ENCODE measurements around the gene HJURP.

The HJURP gene

DNA sequence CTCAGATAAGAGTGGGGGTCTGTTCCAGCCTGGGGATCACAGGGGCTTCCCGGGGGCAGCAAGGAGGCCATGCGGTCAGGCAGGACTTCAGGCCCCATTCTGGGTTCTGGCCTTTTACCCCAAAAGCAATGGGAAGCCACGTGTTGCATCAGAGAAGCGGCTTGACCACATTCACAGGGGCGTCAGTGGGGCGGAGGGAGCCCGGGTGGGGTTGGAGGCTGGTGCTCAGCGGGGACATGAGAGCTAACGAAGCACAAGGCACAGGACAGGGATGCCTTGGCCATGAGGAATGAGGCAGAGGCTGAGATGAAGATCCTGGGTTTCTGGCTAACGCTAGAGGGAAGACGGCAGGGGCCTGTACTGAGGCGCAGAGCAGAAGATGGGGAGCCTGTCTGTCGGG, 6.1 kb downstream of the HJURP start:
- DNase-seq: no peak

DNA sequence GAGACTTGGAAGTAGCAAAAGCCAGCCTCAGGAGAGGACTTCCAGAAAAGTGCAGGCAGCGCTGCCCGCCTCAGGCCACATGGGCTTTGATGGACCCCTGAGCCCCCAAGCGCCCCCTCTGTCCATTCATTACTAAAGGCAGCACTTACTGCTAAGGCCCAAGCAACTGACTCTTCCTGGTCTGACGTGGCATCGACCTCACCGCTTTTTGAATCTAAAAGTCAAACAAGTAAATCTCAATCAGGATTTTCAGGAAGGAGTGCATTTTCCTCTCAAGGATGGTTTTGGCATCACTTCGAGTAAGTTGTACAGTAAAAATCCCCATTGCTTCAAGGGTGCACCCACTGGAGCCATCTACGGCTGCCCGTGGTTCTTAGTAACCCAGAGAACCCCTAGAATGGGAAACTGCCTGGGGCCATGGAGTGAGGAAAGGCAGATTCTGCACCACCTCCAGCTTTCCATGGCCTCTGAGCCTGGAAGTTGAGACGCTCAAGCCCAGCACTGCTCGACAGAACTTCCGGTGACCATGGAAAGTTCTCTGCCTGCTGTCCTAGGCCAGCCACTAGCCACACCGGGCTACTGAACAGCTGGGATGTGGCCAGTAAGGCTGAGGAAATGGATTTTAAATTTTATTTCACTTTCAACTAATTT, 7.0 kb downstream of the HJURP start:
- no peak for DNase-seq

DNA sequence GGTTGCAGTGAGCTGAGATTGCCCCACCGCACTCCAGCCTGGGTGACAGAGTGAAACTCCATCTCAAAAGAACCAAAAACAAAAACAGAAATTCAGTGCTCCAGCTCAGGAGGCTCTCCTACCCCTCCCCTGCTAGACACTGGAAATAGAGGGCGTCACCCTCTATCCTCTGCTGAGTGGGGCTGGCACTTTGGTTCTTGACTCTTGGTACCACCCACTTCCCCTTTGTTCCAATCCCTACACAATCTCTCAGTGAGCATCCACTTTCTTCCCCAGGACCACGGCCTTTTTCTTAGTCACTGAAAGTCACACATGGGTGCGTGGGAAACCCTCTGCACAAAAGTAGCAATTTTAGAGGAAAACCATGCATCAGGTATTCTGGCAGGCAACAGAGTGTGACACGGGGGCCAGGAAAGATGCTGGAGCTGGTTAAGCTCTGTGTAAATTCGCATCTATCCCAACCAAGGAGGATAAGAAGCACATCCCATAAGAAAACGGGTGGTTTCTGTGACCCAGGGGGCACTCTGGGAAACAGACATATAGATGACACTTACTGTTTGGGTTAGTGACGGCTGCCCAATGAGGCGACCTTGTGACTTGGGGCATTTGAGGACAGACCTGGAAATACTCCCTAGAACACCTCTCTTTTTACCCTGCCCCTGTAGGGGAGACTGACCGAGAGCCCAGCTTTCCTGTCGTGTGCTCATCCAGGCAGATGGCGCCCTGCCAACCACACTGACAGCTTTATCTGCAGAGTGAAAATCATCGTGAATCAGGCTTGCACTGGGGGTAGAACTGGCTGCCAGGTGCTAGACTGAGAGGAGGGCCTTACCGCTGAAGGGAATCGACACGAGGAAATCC, 7.7 kb downstream of the HJURP start:
- DNase-seq: no peak

DNA sequence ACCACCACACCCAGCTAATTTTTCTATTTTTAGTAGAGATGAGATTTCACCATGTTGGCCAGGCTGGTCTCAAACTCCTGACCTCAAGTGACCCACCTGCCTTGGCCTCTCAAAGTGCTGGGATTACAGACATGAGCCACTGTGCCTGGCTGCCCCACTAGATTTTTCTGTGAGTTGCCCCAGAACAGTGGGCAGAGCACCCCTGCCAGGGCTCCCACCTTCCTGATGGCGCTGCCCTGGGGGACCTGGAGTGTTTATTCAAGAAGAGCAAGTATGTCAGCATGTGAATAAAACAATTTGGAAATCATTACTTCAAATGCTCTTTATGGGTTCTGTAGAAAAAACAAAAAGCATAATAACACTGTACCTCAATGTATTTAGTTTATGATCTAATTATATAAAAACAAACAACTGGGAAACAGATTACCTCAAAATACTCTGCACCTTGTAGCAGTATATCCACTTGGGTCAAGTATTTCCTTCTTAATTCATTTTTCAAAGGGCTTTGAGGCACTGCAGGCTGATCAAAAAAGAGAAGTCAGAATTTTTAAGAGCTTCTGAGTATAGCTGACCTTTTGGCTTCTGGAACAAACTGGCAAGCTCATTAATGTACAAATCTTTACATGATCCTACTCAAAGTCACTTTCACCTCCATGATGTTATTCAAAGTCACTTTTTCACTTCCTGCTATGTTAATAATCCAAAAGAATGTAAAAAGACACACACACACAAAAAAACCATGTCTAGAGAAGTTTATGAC, 8.9 kb downstream of the HJURP start:
- no peak for DNase-seq

DNA sequence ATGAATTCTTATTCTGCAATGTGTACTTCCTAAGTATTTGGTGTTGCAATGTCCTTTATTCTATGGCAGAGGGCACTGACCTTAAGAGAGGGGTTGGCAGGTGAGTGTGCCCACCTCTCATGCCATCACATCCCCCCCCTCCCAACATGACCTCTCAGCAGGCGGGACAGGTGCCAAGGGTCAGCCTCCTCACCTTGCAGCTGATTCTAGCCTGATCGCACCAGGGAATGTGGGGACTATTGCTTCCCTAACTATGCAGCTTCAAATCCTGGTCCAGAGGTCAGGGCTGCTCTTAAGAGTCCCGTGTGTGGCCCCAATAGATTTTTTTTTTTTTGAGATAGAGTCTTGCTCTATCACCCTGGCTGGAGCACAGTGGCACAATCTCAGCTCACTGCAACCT, 9.5 kb downstream of the HJURP start:
- DNase-seq: no peak

DNA sequence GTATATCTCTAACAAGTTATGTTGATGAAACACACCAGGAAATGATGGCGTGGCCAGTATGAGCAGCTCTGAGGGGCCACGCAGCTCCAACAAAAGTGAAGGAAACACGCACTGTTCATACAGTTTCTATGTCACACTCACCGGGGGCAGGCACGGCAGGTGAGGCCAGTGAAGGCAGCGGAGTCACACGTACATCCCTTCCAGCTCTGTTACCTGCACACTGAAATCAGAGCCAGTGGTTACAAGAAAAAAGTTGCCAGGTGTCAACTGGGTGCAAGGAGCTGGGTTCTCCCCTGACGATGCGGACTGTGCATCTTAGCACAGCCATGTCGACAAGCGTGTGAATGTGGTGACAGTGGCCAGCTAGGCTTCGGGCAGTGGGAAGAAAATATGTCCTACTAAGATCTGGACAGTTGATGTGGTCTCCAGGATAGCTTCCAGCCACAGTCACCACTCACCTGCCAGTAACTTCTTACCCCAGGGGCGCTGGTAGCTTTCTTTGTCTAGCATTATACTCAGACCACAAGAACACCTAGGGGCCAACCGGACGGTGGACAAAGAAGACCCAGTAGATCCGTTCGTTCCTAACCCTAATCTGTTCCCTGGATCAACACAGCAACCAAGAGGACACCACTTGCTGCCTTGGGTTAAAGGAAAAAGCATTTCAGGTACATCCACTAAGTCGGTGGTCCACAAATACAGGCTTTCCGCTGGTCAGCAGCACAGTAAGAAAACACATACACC, 10.1 kb downstream of the HJURP start:
- DNase-seq: no peak

DNA sequence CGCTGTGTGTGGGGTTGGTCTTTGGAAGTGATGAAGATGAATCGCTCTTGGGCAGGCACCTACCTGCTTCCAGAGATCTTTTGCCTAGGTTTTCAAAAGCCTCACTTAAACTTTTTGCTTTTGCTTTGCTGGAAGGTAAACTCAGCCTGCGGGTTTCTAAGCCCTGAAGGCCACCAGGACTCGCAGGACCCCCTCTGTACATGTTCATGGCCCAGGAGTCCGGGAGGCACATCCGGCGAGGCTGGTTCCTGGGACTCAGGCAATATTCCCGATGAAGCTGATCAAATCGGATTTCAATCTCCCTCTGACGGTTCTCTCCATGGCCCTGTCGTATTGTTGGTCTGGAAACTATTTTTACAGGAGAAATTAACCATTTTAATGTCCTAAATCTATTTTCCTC, 13.2 kb downstream of the HJURP start:
- DNase-seq: no peak

DNA sequence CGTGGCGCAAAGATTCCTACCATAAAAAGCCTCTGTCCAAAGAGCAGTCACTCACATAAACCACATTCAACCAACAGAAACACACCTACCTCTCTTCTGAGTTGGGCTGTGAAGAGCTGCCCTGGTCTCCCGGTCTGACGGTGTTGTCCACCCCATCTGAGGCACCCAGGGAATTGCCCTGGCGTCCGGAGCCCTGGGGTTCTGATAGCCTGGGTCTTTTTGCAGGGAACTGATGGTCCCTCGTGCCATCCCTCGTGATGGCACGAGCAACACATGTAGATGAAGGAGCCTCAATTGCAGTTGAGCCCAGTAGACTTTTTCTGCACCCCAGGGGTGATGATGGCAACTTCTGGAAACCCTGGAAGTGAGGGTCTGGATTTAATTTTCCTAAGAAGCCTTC, 13.8 kb downstream of the HJURP start:
- DNase-seq: no peak

DNA sequence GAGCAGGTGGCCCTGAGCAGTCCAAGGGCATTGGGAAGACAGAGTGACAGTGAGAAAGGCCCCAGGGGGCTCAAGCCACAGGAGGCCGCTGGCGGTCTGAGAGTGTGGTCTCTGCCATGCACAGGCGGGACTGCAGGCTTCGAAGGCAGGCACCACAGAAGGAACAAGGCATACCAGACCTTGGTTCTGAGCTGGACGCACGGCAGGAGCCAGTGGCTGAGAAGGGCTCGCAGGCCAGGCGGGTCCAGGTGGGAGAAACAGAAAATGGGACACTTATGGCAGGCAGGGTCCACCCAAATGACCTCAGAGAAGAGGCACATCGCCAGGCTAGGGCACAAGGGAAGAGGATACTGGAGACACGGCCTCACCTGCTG, 14.9 kb downstream of the HJURP start:
- no peak for DNase-seq

DNA sequence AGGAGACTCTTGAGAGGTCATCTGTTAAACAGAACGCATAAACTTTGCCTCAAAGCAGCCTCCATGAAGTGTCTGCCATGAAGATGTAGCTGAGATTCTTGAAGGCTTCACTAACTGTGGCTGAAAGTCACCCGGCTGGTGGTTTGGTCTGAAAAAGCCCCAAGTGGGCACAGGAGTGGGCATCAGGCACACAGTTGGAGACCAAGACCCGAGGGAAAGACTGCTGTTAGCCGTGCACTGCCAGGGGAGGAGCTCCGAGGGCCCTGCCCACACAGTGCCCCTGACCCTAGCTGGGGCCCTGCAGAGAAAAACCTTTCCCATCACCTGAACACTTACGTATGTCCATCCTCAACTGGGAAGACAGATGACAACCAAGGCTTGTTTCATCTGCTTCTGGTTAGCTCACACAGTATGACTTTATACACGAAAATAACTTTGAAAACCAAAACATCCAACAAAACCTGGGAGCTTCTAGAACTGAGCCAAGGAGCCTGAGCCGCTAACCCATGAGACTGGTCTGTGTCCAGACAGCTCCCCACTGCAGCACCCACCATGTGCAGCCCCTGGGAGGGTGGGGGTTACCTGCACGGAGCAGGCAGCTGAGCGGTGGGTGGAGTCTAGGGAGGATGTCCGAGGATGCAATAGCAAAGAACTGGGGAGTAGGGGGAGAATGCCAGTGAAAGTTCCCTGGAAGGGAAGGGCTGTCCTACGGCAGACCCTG, 15.4 kb downstream of the HJURP start:
- DNase-seq: no peak

DNA sequence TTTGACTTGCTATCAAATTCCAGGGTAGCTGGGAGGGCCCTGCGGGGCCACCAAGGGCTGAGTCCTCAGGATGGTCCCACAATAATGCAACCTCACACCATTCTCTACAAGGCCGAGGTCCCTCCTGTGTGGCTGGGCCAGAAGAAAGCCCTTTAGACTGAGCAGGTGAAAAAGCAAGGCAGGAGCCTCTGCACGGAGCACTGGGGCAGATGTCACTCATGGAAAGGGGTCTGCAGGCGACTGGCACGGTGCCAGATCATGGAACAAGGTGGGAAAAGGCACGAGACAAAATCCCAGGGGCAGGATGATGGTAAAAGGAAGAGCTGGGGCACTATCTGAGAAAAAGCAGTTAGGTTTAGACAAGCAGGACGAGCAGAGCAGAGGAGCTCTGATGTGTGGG, 16.1 kb downstream of the HJURP start:
- no peak for DNase-seq

DNA sequence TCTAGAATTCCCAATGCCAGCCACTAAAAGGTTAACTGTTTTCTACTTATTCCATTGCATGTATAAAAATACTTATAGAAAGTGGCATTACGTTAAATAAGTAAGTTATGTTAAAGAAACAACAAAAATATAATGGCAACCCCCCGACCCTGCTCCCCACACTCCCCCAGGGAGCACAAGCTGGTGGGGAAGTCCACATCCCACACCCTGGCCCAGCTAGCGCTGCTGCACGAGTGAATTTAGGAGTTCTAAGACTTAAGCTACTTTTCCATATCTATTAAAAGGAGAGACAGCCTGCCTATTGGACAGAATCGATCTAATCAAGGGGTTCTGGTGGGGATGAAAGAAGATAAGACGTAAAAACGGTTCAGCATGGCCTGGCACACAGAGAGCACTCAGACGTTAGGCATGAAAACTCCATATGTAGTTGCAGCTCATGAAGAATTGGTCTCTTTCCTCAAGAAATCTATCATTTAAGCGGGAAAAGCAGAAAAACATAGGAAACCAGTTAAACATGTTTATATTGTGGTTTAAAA, 16.6 kb downstream of the HJURP start:
- DNase-seq: no peak

DNA sequence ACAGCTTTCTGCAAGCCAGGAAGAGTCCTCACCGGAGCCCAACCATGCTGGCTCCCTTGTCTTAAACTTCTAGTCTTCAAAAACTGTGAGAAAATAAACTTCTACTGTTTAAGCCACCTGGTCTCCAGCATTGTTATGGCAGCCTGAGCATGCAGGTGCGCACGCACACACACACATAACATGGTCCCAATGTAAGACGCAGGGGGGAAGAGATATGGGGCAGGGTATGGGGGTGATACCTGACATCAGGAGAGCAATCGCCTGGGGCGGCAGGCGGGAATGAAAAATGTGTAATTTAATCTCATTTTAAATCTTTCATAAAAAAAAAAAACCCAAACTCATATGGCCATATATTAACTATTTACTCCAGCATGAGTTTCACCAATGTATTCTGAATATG, 18.0 kb downstream of the HJURP start:
- DNase-seq: no peak

DNA sequence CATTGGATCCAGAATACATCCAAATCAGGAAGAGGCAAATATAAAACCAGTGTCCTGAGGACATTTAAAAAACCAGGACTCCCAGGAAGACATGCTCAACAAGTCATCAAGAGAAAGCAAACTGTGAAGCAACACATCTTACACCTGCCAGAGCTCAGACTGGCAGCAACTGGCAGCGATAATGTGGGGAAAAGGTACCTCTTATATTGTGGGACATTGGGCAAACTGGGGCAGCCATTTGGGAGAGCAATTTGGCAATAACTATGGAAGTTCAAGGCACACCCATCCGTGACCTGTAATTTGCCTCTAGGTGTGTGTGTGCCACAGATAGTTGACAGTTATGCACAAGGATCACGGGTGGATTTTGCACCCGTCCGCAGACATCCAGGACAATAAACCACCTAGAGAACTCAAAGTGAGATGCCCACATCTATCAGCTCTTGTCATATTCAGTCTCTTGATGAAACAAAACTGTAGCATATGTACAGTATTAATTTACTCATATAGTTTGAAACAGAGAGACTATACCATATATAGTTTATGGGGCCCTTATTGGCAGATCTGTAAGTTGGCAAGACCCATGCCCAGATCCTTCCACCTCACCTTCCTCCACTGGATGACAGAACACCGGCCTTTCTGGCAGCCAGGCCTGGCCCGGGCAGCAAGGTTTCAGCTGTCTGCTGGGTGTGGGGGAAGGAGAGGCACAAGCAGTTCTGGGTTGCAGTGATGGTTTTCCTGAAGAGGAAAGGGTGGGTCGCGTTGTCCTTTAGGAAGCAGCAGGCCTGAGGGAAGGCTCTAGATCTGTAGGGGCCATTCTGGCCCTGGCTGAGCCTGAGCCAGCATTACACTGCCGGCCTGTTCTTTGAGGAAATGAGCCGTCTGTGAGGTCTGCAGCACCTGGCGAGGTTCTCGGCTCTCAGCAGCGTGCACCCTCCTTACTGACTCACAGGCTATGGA, 18.8 kb downstream of the HJURP start:
- no peak for DNase-seq

DNA sequence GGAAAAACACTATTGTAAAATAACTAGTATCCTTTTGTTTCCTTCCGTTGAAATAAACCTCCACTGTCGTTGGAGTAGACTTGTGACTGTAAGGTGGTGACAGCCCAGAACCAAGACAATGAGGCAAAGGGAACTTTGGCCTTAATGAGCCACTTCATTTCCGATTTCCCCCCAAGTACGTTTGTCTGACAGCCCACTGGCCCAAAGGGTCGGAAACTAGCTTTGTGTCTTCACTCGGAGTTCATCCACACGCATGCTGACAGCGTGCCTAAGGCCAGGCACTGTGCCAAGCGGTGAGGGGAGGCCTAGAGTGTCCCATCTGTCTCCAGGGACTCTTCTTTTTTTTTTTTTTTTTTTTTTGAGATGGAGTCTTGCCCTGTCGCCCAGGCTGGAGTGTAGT, 21.0 kb downstream of the HJURP start:
- DNase-seq: no peak

DNA sequence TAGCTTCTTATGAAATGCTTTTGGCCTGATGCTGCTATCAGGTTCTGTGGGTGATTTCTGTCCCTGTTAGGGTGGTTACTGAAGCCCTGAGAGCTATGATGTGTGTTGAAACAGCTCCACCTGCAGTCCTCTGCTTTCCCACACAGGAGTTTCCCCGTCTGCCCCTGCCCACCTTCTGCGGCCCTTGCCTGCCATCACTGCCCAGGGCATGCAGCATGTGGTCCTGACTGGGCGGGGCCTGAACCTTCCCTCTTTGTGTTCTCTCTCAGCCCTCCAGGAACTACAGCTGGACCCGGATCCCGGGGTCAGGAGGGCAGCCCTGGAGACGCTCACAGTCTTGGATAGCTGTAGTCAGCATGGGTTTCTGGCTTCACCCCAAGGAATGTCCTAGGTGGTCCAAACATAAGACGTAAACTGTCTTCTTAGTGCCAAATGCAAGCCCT, 21.4 kb downstream of the HJURP start:
- DNase-seq: no peak

DNA sequence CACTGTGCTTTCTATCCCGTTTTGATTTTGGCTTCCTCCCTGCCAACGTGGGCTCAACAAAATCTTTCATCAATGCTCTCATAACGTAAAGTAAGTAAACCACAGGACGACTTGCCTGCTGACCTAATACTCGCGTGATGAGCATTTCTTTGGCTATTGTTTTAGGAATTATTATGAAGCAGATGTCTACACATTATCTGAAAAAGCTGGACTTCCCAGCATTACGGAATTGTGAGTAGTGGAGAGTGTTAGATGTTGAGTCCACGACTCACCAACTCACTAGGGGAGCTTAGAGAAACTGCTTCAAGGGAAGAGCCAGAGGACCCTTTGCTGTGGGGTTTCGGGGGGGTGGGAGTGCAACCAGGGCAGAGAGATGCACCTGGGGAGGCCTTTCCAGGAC, 21.9 kb downstream of the HJURP start:
- no peak for DNase-seq

DNA sequence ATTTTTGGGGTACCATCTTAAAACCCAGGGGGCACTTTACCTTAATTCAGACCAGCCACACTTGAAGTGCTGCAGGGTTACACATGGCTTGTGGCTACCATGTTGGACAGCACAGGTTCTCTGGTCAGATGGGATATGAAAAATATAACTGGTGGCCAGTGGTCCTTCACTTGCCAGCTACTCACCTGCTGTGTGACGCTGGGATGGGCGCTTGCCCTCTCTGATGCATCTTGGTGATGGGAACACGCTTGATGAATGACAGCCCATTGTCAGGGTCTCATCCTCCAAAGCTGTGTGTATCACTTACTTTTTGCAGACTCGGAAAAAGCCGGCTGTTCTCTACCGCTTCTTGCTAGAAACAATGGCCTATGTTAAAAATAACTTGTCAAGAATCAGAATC, 22.5 kb downstream of the HJURP start:
- no peak for DNase-seq

DNA sequence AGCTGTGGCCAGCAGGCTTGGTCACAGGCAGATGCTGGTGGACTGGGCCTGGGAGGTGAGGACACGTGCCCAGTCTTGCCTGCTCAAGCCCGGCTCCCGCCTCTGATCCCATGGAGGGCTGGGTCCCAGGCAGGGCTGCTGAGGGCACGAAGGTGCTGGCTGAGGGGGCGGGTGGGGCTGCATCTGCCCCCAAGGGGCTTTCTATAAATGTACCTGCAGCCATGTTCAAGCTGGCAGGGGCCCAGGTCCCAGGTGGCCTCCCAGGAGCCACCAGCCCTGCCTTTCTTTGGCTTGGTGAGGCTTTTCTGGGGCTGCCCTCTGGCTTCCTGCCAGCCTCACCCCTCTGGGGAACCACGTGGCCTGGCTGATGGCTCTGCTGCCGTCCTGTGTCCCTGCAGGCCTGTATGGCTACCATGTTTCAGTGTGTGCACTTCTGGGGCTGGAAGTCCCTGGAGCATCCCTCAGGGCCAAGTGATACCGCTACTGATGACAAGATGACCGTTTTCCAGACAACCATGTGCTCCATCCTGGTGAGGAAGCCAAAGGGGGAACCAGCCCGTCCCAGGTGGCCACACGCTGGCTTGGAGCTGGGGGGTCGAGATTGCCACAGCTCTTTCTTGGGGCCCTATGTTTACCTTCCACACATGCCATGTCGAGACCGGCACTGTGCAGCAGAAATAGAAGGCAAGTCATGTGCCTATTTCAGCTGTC, 23.2 kb downstream of the HJURP start:
- DNase-seq: no peak

DNA sequence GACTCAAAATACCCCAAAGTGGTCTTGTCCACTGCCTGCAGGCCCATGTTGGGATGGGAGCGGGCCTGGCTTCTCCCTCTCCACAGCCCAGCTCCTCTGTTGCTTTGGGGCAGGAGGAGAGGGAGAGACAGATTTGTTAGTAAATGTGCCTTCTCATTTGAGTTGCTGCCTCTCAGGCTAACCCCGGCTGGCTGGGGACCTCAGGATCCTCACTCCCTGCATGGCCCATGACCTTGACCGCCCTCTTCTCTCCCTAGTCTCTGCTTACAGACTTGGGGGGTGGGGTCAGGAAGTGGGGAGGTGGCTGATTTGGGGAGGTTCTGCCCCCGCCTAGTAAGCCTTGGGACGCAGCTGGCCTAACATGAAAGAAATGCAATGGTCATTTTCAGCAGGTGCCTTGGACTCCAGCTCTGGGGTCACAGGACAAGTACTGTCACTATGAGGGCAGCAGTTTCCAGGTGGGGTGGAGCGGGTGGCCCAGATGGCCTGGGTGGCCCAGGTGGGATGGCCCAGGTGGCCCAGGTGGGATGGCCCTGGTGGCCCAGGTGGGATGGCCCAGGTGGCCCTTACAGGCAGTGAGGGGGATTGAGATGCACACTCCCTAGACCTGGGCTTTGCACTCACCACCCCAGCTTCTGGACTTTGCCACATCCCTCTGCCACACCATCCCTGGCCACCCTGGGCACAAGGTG, 24.1 kb downstream of the HJURP start:
- no peak for DNase-seq

Measured in CD4-positive, alpha-beta T cell treated with Interleukin-1 beta for 1 hour (primary cell).